Tibial artery (tissue), 4 donors: ENCODE data around the gene DNMT3A.

Experiments
- DNase-seq, 2 donors: peaks; one replicate each; pipeline ENCODE4 v3.0.0-alpha.2; 2019
- H3K27ac ChIP-seq, 2 donors: fragments of 200-600 bp; sonication (generic) in 1 of 2; 1 replicate in 1 of 2; 2 replicates in 1 of 2; pipeline ENCODE4 v1.5.1; 2018 to 2019; ENCODE audit warnings: mild to moderate bottlenecking in 1 of 2
- H3K27me3 ChIP-seq, 2 donors: fragments of 200-600 bp; sonication (generic) in 1 of 2; one replicate each; pipeline versions ENCODE4 v1.5.1 to v1.6.0; 2016 to 2019
- H3K36me3 ChIP-seq, 3 donors: fragments of 200-600 bp; sonication (generic) in 2 of 3; one replicate each; pipeline ENCODE4 v1.5.1; 2016 to 2019; ENCODE audit warnings: mild to moderate bottlenecking in 2 of 3
- H3K4me1 ChIP-seq, 4 donors: fragments of 200-600 bp; sonication (generic) in 2 of 4; 1 replicate in 3 of 4; 2 replicates in 1 of 4; pipeline ENCODE4 v1.5.1; 2016 to 2019
- H3K4me3 ChIP-seq, 2 donors: fragments of 200-600 bp; sonication (generic) in 1 of 2; 1 replicate in 1 of 2; 2 replicates in 1 of 2; pipeline ENCODE4 v1.5.1; 2018 to 2019; ENCODE audit warnings: mild to moderate bottlenecking in 2 of 2
- H3K9me3 ChIP-seq, 3 donors: fragments of 200-600 bp; sonication (generic) in 1 of 3; one replicate each; pipeline ENCODE4 v1.5.1; 2016 to 2019
- CTCF ChIP-seq, 2 experiments: fragments of 200-600 bp in 1 of 2; fragments of 450-650 bp in 1 of 2; IDR thresholded peaks; one replicate each; pipeline ENCODE4 v1.5.1; 2017 to 2019; ENCODE audit warnings: antibody characterized with exemption in 2 of 2, mild to moderate bottlenecking in 1 of 2, moderate library complexity in 1 of 2
- intact Hi-C: fragments of 100-400 bp; cut with DNase I; formaldehyde crosslinking; loops from one replicate; pipeline ENCODE4 v1.15.0; 2023; ENCODE audit warnings: low total_unique reads

The DNMT3A gene

GRCh38 chr2:25265802-25266201 lies 75.9 kb downstream of the DNMT3A start:
- no peak overlapping the region for H3K27ac ChIP-seq
- no peak overlapping the region for H3K4me3 ChIP-seq
- no peaks in the 10 kb centered on the region for H3K9me3 ChIP-seq
- no peak for DNase-seq
- H3K4me1 ChIP-seq: no peaks in the 10 kb centered on the region
- intact Hi-C loops: no loop called here
- no peak for TF ChIP-seq CTCF (IDR thresholded peaks at IDR 0.05)
- no peaks in the 10 kb centered on the region for H3K27me3 ChIP-seq
- H3K36me3 ChIP-seq: peaks cover 9 to 54% (median 34%) of the 10 kb centered on the region in 3 donors

GRCh38 chr2:25265001-25265400 lies 76.7 kb downstream of the DNMT3A start:
- H3K27ac ChIP-seq: no peak overlapping the region
- no peaks in the 10 kb centered on the region for H3K4me1 ChIP-seq
- intact Hi-C loops: no loop called here
- no peak overlapping the region for H3K4me3 ChIP-seq
- TF ChIP-seq CTCF (IDR thresholded peaks at IDR 0.05): no peak
- peaks cover 4 to 54% (median 26%) of the 10 kb centered on the region in 3 donors for H3K36me3 ChIP-seq
- peak in 1 of 2 donors; percentile 37 for DNase-seq
- no peaks in the 10 kb centered on the region for H3K9me3 ChIP-seq
- H3K27me3 ChIP-seq: no peaks in the 10 kb centered on the region

GRCh38 chr2:25262288-25262687 lies 79.4 kb downstream of the DNMT3A start:
- intact Hi-C loops: no loop called here
- no peak overlapping the region for H3K4me3 ChIP-seq
- H3K27me3 ChIP-seq: no peaks in the 10 kb centered on the region
- no peak overlapping the region for H3K27ac ChIP-seq
- peaks cover 0 to 47% (median 7%) of the 10 kb centered on the region in 3 donors for H3K36me3 ChIP-seq
- H3K9me3 ChIP-seq: no peaks in the 10 kb centered on the region
- H3K4me1 ChIP-seq: peaks cover 0 to 9% (median 4%) of the 10 kb centered on the region in 4 donors
- no peak for TF ChIP-seq CTCF (IDR thresholded peaks at IDR 0.05)
- no peak for DNase-seq

GRCh38 chr2:25259737-25260124 lies 82.0 kb downstream of the DNMT3A start:
- DNase-seq: no peak
- no peaks in the 10 kb centered on the region for H3K9me3 ChIP-seq
- no peak for TF ChIP-seq CTCF (IDR thresholded peaks at IDR 0.05)
- no peaks in the 10 kb centered on the region for H3K27me3 ChIP-seq
- H3K36me3 ChIP-seq: peaks cover 0 to 49% (median 15%) of the 10 kb centered on the region in 3 donors
- no peak overlapping the region for H3K4me3 ChIP-seq
- intact Hi-C loops: no loop called here
- peaks cover 0 to 15% (median 12%) of the 10 kb centered on the region in 4 donors for H3K4me1 ChIP-seq
- H3K27ac ChIP-seq: no peak overlapping the region

- Histone ChIP-seq H3K9me3 (no peaks in the 10 kb centered on the region), H3K36me3 (peaks cover 0 to 54% (median 15%) of the 10 kb centered on the region in 3 donors), H3K27me3 (no peaks in the 10 kb centered on the region), H3K4me3 (no peak overlapping the region), H3K4me1 (peaks cover 0 to 15% (median 12%) of the 10 kb centered on the region in 4 donors), H3K27ac (no peak overlapping the region)
- DNase-seq: no peak
- intact Hi-C loops: no loop called here
- TF ChIP-seq CTCF (IDR thresholded peaks at IDR 0.05): no peak
Measured at GRCh38 chr2:25258847-25259736, 82.6 kb downstream of the DNMT3A start.
